ENCODE measurements around the gene SGSM1.

The SGSM1 gene

DNA sequence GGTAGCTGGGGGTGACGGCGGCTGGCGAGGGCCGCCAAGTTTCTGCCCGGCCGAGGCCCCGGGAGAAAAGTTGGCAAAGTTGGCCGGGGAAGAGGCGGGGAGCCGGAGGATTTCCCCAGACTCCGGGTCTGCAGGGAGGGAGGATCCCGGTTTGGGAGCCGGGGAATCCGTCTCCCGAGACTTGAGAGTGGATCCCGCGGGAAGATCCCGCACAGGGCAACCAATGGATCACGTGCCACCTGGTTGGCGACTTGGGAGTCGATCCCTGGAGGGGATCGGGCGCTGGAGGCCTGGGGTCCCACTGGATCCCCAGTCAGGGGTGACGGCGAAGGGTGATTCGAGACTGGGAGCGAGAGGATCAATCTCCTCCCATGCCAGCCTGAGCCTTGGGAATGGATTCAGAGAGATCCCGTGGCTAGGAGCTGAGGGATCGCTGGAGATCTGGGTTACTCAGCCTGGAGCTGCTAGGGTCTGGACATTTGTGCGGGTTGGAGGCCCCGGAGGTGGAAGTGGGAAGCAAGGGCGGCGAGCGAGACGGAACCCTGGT, 146.9 kb downstream of the SGSM1 start:
- DNase-seq, result no peak

DNA sequence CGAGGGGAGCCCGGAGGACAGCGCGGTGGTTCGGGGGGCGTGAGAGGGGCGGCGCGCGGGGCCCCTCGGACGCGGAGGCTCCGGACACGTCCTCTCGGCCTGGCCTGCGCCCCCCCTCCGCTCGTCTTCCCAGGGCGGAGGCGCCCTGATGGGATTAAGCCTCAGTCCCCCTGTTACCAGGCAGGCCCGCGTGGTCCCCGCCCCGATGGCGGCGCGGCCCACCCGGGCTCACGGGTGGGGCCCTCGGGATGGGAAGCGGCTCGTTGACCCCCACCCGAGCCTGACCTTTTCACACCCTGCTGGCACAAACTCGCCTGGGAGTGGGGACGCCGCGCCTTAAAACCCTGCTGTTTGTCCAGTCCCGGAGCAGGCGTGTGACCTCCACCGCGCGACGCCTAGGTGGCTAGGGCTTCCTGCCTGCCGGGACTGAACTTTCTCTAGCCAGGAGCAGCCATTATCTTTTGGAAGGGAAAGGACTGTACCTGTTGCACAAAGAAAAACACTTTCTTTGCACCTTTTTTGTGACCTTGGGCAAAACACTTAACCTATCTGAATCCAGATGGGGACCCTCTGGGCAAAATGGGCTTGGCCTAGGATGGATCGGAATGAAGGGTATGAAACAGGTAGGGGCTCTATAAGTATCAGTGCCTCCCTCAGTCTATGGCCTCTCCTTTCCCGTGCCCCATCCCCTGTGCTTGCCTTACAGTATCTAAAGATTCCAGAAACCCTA, 147.5 kb downstream of the SGSM1 start:
- DNase-seq, result no peak

DNA sequence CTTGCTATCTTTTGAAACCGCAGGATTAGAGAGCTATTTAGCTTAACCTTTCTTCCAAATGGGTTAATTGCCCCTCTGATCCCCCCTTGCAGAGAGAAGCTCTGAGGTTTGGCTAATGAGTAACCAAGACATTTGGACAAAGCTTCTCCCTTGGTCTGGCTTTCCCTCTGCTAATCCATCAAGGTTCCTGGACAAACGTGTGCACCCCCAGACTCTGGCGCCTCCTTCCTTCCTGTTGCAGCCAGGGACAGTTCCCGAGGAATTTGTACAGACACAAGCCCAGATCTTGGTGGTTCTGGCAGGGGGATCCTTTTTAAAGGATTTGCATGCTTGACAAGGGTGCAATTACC, 148.1 kb downstream of the SGSM1 start:
- DNase-seq, result no peak

GRCh38 chr22:24954856-24955255, 148.8 kb downstream of the SGSM1 start:
- no peak for DNase-seq

- no peak for DNase-seq
Observed at GRCh38 chr22:24957043-24957442, 151.0 kb downstream of the SGSM1 start.

- no peak for DNase-seq
Observed at GRCh38 chr22:24961217-24961844, 155.3 kb downstream of the SGSM1 start.

DNA sequence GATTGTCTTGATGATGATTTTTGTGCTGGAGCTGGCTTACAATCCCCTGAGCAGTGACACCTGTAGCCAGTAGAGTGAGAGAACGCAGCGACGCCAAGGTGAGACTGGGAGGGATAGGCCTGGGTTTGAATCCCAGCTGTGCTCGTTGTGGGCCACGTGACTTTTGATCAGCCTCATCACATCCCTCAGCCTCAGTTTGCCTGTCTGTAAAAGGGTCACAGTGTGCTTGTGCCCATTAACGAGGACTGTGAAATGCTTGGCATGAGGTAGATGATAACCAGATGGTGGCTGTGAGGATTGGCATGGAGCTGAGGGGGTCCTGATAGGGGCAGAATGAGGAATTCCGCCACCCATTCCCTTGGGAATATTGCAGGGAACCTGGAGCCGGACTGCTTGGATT, 156.1 kb downstream of the SGSM1 start:
- no peak for DNase-seq

GRCh38 chr22:24962835-24963234, 156.8 kb downstream of the SGSM1 start:
- DNase-seq, result no peak

- no peak for DNase-seq
Observed at GRCh38 chr22:24964441-24964840, 158.4 kb downstream of the SGSM1 start.

GRCh38 chr22:24965822-24966626, 160.0 kb downstream of the SGSM1 start:
- no peak for DNase-seq

DNA sequence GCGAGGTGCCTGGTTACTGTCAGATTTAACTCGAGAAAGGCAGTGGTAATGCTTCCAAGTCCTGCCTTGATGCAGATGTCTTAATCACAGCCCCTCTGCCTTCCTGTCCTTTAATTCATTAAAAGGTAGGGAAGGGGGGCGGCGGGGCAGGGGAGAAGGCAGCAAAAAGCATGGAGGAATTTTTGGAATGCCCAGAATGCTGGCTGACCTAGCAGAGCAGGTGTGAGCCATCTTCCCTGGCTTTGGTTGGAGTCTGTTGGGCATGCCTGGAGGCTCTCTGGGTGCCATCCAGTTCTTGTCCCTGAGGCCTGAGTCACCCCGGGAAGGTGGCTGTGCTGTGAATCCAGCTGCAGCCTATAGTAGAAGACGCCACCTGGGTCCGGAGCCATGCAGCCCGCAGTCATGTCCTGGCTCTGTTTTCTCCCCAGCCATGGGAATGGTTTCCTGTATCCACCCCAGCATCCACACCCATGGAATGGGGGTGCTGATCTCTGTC, 162.1 kb downstream of the SGSM1 start:
- DNase-seq, result no peak

GRCh38 chr22:24969560-24970301, 163.7 kb downstream of the SGSM1 start:
- DNase-seq, result no peak

GRCh38 chr22:24972369-24972768, 166.4 kb downstream of the SGSM1 start:
- DNase-seq, result no peak

GRCh38 chr22:24973872-24974271, 167.9 kb downstream of the SGSM1 start:
- DNase-seq, result no peak

DNA sequence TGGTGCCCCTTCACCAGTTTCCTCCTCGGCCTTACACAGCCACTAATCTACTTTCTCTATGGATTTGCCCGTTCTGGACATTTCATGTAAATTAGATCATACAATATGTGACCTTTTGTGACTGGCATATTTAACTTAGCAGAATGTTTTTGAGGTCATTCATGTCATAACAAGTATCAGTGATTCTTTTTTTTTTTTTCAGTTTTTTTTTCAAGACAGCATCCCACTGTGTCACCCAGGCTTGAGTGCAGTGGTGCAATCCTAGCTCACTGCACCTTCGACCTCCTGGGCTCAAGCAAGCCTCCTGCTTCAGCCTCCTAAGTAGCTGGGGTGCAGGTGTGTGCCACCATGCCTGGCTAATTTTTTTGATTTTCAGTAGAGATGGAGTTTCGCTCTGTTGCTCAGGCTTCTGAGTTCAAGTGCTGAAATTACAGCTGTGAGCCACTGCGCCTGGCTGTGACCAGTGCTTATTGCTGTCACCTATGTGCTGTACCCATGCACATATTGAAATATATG, 169.2 kb downstream of the SGSM1 start:
- no peak for DNase-seq

GRCh38 chr22:24975813-24976341, 169.9 kb downstream of the SGSM1 start:
- DNase-seq, result no peak

- no peak for DNase-seq
Observed at GRCh38 chr22:24976442-24977218, 170.6 kb downstream of the SGSM1 start.
